Measurements from ENCODE around the gene CKLF.

DNA sequence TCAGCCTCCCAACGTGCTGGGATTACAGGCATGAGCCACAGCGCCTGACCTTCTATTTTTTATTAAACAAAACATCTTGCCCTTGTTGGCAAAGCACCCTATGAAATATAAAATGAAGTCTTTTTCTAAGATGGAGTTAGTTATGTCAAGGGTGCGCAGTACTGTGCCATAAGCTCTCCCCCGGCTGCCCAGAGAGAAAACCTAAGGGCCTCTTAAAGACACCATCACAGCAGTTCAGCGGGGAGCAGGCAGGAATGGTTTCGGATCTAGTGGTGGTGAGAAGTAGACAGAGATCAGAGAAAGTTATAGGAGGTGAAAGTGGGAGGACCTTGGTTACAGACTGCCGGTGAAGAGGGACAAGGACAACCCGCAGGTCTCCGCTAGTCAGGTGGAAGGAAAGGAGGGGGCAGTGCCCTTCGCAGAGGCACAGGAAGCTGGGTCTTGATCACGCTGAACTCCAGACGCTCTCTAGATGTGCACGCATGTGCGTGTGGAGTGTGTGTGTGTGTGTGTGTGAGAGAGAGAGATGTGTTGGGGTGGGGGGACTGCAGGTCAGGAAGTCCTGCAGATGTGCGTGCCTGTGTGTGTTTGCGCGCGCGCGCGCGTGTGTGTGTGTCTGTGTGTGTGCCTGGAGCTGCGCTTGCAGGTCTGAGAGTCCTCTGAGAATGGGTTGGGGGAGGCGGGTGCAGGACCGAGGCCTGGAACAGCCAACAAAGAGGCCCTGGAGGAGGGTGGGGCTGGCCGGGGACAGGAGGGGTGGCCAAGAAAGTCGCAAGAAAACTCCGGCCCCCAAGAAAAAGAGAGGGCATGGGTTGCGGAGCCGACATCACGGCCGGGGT lies 51.4 kb downstream of the CKLF start:
- TF ChIP-seq EZH2 (IDR thresholded peaks at IDR 0.05; ENCODE audit: borderline replicate concordance, low read length): no peak
- TF ChIP-seq, protein P1, sequence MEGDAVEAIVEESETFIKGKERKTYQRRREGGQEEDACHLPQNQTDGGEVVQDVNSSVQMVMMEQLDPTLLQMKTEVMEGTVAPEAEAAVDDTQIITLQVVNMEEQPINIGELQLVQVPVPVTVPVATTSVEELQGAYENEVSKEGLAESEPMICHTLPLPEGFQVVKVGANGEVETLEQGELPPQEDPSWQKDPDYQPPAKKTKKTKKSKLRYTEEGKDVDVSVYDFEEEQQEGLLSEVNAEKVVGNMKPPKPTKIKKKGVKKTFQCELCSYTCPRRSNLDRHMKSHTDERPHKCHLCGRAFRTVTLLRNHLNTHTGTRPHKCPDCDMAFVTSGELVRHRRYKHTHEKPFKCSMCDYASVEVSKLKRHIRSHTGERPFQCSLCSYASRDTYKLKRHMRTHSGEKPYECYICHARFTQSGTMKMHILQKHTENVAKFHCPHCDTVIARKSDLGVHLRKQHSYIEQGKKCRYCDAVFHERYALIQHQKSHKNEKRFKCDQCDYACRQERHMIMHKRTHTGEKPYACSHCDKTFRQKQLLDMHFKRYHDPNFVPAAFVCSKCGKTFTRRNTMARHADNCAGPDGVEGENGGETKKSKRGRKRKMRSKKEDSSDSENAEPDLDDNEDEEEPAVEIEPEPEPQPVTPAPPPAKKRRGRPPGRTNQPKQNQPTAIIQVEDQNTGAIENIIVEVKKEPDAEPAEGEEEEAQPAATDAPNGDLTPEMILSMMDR (conservative IDR thresholded peaks at IDR 0.05 in 1 of 2, IDR thresholded peaks at IDR 0.05 in 1 of 2; ENCODE audit: extremely low read depth in 1 of 2, insufficient read depth in 1 of 2, low read depth in 1 of 2, low read length in 2 of 2): no peak

Data from mammary epithelial cell (primary cell).